Activated gamma-delta T cell treated with anti-CD3 and anti-CD28 coated beads, Interleukin-2, amount 50 U/mL, for 16 hours (primary cell): ENCODE results near the gene SPRING1.
"Not testable (repeated sequence)": the region's sequence is repeated elsewhere in the genome, so short reads cannot be mapped to it uniquely, and the experiment has no call there.

Source experiments
- DNase-seq: peaks from one replicate; pipeline ENCODE4 v3.0.0-alpha.2; 2020; ENCODE audit warnings: low read depth

Gene SPRING1, protein sequence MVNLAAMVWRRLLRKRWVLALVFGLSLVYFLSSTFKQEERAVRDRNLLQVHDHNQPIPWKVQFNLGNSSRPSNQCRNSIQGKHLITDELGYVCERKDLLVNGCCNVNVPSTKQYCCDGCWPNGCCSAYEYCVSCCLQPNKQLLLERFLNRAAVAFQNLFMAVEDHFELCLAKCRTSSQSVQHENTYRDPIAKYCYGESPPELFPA

DNA sequence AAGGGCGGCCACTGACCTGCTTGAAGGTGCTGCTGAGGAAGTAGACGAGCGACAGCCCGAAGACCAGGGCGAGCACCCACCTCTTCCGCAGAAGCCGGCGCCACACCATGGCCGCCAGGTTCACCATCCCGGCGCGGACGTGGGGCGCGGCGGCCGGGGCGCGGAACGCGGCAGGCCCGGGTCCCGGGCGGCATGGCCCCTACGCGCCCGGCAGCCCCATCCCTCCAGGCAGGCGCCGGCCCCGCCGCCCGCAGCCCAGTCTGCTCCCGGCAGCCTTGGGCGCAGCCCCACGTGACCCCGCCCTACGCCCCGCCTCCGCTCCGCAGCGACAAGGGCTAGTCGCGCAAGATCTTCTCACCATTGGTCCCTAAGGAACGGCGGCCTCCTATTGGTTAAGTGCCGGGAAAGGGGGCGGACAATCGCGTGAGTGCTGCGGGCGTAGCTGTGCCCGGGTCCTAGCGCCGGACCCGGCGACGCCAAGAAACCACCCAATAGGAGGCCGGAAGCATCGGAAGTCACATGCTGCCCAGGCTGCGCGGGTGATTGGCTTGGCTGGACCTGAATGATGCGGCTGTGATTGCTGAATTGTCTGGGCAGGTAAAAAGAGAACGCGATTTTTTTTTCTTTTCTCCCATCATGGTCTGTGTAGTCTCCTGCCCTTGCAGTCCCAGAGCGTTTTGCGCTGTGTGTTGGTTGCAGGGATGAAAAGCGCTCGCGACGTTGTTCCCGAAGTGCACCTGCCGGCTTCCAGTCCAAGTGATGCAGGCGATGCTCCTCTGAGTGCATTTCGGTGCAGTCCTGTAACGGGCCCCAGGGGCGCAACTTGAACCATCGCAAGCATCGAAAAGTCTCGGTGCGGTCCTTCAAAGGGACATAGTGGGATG lies at the start of gene SPRING1, which contains the start of gene RNFT2:
Gene SPRING1, minus strand, starts transcription at position 296 of the 884 bp plus-strand sequence. Its CDS starts 169 bp downstream, at position 127.
Gene RNFT2, plus strand, starts transcription at position 542 of the 884 bp plus-strand sequence. CDS start 2,183 bp downstream, outside the sequence.
- peak; percentile 98 for DNase-seq

- no peak for DNase-seq
Observed at GRCh38 chr12:116784238-116784612, 46.4 kb upstream of the SPRING1 start.

DNA sequence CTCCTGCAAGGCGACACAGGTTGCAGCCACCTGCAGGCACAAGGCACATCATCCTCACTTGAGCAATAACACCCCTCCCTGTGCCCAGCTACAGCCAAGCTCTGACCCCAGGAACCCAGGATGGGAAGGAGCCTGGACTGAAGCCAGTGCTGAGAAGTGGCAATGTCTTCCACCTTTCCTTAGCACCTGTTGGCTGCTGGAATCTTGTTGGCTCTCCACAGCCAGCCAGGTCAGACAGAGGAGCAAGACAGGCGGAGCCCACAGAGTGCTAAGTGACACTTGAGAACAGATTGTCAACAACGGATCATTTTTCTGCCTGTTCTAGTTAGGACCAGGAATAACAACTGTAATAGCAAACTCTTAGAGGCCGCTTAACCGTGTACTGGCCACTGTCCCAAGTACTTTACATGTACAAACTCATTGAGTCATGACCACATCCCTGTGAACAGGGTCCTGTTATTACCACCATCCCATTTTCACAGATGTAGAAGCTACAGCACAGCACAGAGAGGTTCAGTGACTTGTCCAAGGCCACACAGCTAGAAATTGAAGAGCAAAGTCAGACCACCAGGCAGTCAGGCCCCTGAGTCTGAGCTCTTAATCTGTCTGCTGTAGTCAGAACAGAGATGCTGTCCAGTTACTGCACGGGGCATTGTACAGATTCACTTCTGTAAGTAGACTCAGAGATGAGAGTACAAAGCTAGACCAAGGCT lies 45.8 kb upstream of the SPRING1 start:
- DNase-seq = no peak

DNA sequence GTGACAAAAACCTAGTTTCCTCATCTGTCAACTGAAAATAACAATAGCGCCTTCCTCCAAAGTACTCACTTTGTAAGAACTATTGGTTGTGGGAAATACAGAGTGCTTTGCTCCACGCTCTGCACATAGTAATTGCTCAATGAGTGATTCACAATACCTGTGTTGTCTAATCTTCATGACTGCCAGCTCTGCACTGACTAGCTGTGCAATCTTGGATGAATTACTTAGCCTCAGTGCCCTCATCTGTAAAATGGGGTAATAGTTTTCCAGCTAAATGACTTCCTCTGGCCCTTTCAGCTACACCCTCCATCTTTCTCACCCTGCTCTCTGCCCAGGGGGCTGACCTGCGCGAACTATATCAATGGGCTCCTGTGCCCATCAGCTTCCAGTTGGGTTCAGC lies 43.1 kb upstream of the SPRING1 start:
- no peak for DNase-seq

- DNase-seq = no peak
Observed at GRCh38 chr12:116779597-116779996, 41.7 kb upstream of the SPRING1 start.

GRCh38 chr12:116777245-116777644 lies 39.4 kb upstream of the SPRING1 start:
- no peak for DNase-seq

DNA sequence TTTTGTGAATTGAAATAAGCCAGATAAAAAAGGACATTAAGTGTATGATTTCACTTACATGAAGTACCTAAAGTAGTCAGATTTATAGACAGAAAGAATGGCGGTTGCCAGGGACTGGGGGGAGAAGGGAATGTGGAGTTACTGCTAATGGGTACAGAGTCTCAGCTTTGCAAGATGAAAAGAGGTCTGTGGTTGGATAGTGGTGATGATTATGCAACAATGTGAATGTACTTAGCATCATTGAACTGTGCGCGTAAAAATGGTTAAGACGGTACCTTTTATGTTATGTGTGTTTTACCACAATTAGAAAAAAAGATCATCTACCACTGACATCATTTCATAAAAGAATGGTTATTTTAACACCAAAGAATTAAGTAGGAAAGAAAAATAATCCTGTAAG lies 36.2 kb upstream of the SPRING1 start:
- no peak for DNase-seq

GRCh38 chr12:116773276-116773731 lies 35.4 kb upstream of the SPRING1 start:
- no peak for DNase-seq

DNA sequence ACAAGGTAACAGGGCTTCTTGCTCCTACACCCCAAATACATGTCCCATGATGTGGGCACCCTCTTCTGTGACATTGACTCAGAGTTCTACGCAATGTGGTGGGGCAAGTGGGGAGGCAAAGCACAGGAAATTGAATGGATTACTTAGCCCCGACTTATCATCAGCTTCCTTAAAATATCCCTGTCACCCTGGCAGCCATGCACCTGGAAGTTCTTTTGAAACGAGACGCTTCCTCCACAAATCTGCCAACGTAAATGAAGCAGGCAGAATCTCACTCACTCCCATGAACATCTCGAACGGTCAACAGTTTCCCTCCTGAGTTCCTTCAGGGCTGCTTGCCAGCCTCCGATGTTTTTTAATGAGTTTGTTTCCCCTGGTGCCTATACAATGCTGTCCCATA lies 33.8 kb upstream of the SPRING1 start:
- no peak for DNase-seq

GRCh38 chr12:116766746-116767145 lies 28.9 kb upstream of the SPRING1 start:
- DNase-seq = no peak

DNA sequence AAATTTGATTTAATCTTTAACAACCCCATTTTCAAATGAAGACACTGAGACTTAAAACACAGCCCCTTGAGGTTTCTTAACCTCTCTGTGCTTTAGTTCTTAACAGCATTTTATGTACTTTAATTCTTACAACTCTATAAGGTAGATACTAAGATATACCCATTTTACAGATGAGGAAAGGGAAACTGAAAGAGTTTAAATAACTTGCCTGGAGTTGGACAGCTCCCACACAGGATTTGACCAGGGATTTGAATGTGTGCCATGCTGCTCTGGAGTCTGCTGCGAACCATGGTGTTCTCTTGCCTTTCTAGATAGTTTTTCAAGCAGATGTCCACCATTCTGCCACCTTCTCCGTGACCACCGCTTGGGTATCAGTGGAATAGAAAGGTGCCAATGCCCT lies 28.4 kb upstream of the SPRING1 start:
- DNase-seq = no peak

DNA sequence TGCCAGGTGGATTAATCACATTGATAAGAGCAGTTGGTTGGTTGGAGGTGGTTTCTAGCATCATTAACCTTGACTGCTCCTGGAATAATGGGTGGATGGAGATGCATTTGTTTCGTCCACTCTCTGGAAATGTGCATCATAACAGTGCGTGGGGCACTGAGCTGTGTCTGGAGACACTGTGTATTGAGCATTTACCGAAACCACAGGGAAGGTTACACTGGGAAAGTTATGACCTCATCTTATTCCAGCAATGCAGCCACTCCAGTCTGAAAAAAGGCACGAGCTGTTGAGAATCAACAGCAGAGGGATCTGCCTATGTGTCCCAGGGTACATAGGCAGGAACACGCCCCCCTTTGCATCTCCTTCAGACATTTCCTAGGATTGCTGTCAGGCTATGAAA lies 27.4 kb upstream of the SPRING1 start:
- no peak for DNase-seq

GRCh38 chr12:116761499-116761898 lies 23.6 kb upstream of the SPRING1 start:
- DNase-seq = no peak

DNA sequence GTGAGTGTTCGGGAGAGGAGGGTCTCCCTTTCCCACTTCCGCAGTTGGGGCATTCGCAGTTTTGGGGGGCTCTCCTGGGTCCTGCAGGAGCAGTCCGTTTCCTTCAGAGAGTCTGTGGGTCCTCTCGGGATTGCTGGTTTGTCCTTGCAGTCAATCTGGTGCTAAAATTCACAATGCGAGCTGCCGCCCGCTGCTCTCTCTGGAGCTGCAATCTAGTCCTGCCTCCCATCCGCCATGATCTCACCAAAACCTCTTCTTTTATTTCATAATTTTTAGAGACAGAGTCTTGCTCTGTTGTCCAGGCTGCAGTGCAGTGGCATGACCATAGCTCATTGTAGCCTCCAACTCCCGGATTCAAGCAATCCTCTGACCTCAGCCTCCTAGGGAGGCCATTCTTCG lies 22.8 kb upstream of the SPRING1 start:
- no peak for DNase-seq

DNA sequence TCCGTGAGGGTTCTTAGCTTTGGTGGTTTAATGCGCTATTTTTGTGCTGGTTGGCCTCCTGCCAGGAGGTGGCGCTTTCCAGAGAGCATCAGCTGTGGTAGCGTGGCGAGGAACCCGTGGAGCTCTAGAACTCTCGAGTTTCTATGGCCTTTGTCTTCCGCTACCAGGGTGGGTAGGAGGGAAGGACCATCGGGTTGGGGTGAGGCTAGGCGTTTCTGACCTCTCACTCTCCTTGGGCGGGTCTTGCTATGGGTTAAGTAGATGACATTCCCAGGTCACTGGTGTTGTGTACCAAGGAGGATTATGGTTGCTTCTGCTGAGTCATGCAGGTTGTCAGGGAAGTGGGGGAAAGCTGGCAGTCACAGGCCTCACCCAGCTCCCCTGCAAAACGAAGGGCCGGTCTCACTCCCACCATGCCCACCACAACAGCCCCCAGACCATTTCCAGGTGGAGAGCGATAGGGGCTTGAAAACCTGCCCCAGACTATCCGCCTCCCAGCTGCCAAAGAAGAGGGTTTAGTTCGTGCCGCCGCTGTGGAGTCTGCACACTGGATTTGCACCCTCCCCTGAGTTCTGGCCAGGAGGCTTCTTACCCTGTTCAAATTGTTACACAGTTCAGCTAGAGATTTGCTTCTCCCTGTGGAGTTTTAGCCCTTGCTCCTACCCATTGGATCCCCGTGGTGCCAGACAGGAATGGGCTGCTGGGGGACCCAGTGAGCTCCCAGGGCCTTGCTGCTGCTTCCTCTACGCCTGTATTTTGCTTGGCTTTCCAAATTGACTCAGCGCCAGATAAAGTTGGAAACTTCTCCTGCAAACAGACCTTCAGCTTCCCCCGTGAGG lies 22.1 kb upstream of the SPRING1 start:
- DNase-seq = no peak

GRCh38 chr12:116754783-116755182 lies 16.9 kb upstream of the SPRING1 start:
- not testable (repeated sequence) for DNase-seq

GRCh38 chr12:116754097-116754496 lies 16.2 kb upstream of the SPRING1 start:
- not testable (repeated sequence) for DNase-seq

GRCh38 chr12:116750298-116750697 lies 12.4 kb upstream of the SPRING1 start:
- no peak for DNase-seq

- no peak for DNase-seq
Observed at GRCh38 chr12:116749884-116750283, 12.0 kb upstream of the SPRING1 start.

GRCh38 chr12:116745554-116745953 lies 7.7 kb upstream of the SPRING1 start:
- no peak for DNase-seq

- DNase-seq = no peak
Observed at GRCh38 chr12:116744766-116745165, 6.9 kb upstream of the SPRING1 start.

GRCh38 chr12:116742787-116743186 lies 4.9 kb upstream of the SPRING1 start:
- DNase-seq = not testable (repeated sequence)
